ENCODE data around the gene ACOT8. TPM values are rescaled to one million over a fixed set of nuclear protein-coding genes. Genes with fewer than 3 reads are reported as not detected.

Gene ACOT8
- total RNA-seq, 1 experiment from 2014 or later = 38.1 TPM

GRCh38 chr20:45850926-45851325, 6.3 kb downstream of the ACOT8 start:
- CTCF ChIA-PET = interaction anchor here (2.2 kb wide), 1 partner anchor 27 kb away, joined by 11 read pairs; no protein-coding TSS in a partner anchor
- Mint-ChIP-seq H3K9me3 (no peaks in the 10 kb centered on the region), H3K36me3 (peaks cover 28% of the 10 kb centered on the region; the same call in 1 of the 2 replicates), H3K4me3 (no peak overlapping the region), H3K27me3 (ENCODE audit: low read depth) (no peaks in the 10 kb centered on the region), H3K27ac (peak overlapping the region; percentile 84), H3K4me1 (peaks cover 44% of the 10 kb centered on the region)
- POLR2A ChIA-PET = interaction anchor here (0.9 kb wide), 1 partner anchor 32 kb away, joined by 3 read pairs; no protein-coding TSS in a partner anchor
- TF ChIP-seq NR1H2 (CRISPR knock-in tag; IDR thresholded peaks at IDR 0.05) = no peak
- no peak for TF ChIP-seq USF1 (CRISPR knock-in tag; IDR thresholded peaks at IDR 0.05)
- TF ChIP-seq CDX4 (CRISPR knock-in tag; IDR thresholded peaks at IDR 0.05; ENCODE audit: borderline replicate concordance) = no peak
- TF ChIP-seq KAT7 (CRISPR knock-in tag; IDR thresholded peaks at IDR 0.05; ENCODE audit: borderline replicate concordance) = no peak
- no peak for TF ChIP-seq ZNF281 (CRISPR knock-in tag; IDR thresholded peaks at IDR 0.05)
- TF ChIP-seq HMGA2 (CRISPR knock-in tag; IDR thresholded peaks at IDR 0.05) = no peak
- TF ChIP-seq SMAD3 (CRISPR knock-in tag; IDR thresholded peaks at IDR 0.05; ENCODE audit: borderline replicate concordance) = no peak
- no peak for TF ChIP-seq EMX1 (CRISPR knock-in tag; IDR thresholded peaks at IDR 0.05)
- TF ChIP-seq CBFB (CRISPR knock-in tag; IDR thresholded peaks at IDR 0.05; ENCODE audit: low read depth) = no peak
- TF ChIP-seq NFE2L1 (CRISPR knock-in tag; IDR thresholded peaks at IDR 0.05) = no peak
- TF ChIP-seq ZBTB43 (CRISPR knock-in tag; IDR thresholded peaks at IDR 0.05) = no peak
- TF ChIP-seq ARID4B (CRISPR knock-in tag; IDR thresholded peaks at IDR 0.05; ENCODE audit: borderline replicate concordance) = no peak
- no peak for TF ChIP-seq ZNF423 (CRISPR knock-in tag; IDR thresholded peaks at IDR 0.05)
- no peak for TF ChIP-seq IRF1 (CRISPR knock-in tag; IDR thresholded peaks at IDR 0.05)
- TF ChIP-seq TEAD4 (CRISPR knock-in tag; IDR thresholded peaks at IDR 0.05) = no peak
- DNase-seq (ENCODE audit: low spot score) = no peak
- ATAC-seq = no peak

GRCh38 chr20:45850238-45850637, 7.0 kb downstream of the ACOT8 start:
- Mint-ChIP-seq H3K4me3 (no peak overlapping the region), H3K4me1 (peaks cover 40% of the 10 kb centered on the region), H3K36me3 (peaks cover 31% of the 10 kb centered on the region; the same call in 1 of the 2 replicates), H3K27ac (peak overlapping the region; percentile 84; the same call in 1 of the 2 replicates), H3K9me3 (no peaks in the 10 kb centered on the region), H3K27me3 (ENCODE audit: low read depth) (no peaks in the 10 kb centered on the region)
- TF ChIP-seq CREM (CRISPR knock-in tag; IDR thresholded peaks at IDR 0.05) = no peak
- no peak for TF ChIP-seq CDX4 (CRISPR knock-in tag; IDR thresholded peaks at IDR 0.05; ENCODE audit: borderline replicate concordance)
- no peak for TF ChIP-seq ZBTB43 (CRISPR knock-in tag; IDR thresholded peaks at IDR 0.05)
- no peak for TF ChIP-seq ATF1 (CRISPR knock-in tag; IDR thresholded peaks at IDR 0.05)
- no peak for TF ChIP-seq ZNF232 (CRISPR knock-in tag; IDR thresholded peaks at IDR 0.05)
- TF ChIP-seq CREB1 (CRISPR knock-in tag; IDR thresholded peaks at IDR 0.05) = no peak
- TF ChIP-seq SOX15 (CRISPR knock-in tag; IDR thresholded peaks at IDR 0.05) = no peak
- TF ChIP-seq USF2 (CRISPR knock-in tag; IDR thresholded peaks at IDR 0.05) = no peak
- no peak for TF ChIP-seq ZNF138 (CRISPR knock-in tag; conservative IDR thresholded peaks at IDR 0.05)
- ChIA-PET POLR2A (no interaction called here), CTCF (no interaction called here)
- ATAC-seq (no peak), DNase-seq (ENCODE audit: low spot score) (no peak)
